HepG2 (cell line): Measurements from ENCODE around the gene TEAD3. TPM values are rescaled to one million over a fixed set of nuclear protein-coding genes. Genes with fewer than 3 reads are reported as not detected.

Experiments used
- CHD2 ChIP-seq: IDR thresholded peaks from 2 replicates; pipeline ENCODE4 v1.6.1; 2011; ENCODE audit warnings: low read depth, low read length, improper control_type of control experiment
- CREB3 ChIP-seq: sonication (generic); formaldehyde crosslinking; IDR thresholded peaks from 2 replicates; pipeline ENCODE4 v1.5.0; 2020; ENCODE audit warnings: missing genetic modification reagents
- IKZF4 ChIP-seq: sonication (generic); formaldehyde crosslinking; IDR thresholded peaks from 2 replicates; pipeline ENCODE4 v1.5.1; 2020; ENCODE audit warnings: borderline replicate concordance, mild to moderate bottlenecking, low read depth, missing genetic modification reagents; ENCODE audit errors: not compliant biosample characterization
- NRL ChIP-seq: sonication (generic); formaldehyde crosslinking; IDR thresholded peaks from 2 replicates; pipeline ENCODE4 v1.5.0; 2020; ENCODE audit warnings: missing genetic modification reagents, mild to moderate bottlenecking, moderate library complexity, borderline replicate concordance
- PATZ1 ChIP-seq: sonication (generic); formaldehyde crosslinking; IDR thresholded peaks from 2 replicates; pipeline ENCODE4 v1.4.0; 2020; ENCODE audit warnings: missing genetic modification reagents
- REL ChIP-seq: sonication (generic); formaldehyde crosslinking; conservative IDR thresholded peaks from 2 replicates; pipeline ENCODE4 v1.8.0; 2022; ENCODE audit warnings: mild to moderate bottlenecking, missing genetic modification reagents, moderate library complexity
- RXRA ChIP-seq: sonication (generic); formaldehyde crosslinking; IDR thresholded peaks from 2 replicates; pipeline ENCODE4 v1.5.1; 2020; ENCODE audit warnings: missing genetic modification reagents
- ZFP36L1 ChIP-seq: sonication (generic); formaldehyde crosslinking; IDR thresholded peaks from 2 replicates; pipeline ENCODE4 v1.8.0; 2022; ENCODE audit warnings: mild to moderate bottlenecking, missing genetic modification reagents, moderate library complexity
- ZHX2 ChIP-seq, 2 experiments: sonication (generic) in 1 of 2; formaldehyde crosslinking in 1 of 2; IDR thresholded peaks; 2 replicates each; pipeline versions ENCODE4 v1.6.1 to v1.9.0; 2014 to 2022; ENCODE audit warnings: antibody characterized with exemption in 1 of 2, borderline replicate concordance in 1 of 2, inconsistent platforms in 1 of 2, low read depth in 1 of 2, missing genetic modification reagents in 1 of 2
- ZNF205 ChIP-seq: IDR thresholded peaks from 2 replicates; pipeline ENCODE4 v1.6.1; 2018; ENCODE audit warnings: missing biosample characterization, missing genetic modification reagents
- ZNF382 ChIP-seq: sonication (generic); formaldehyde crosslinking; IDR thresholded peaks from 2 replicates; pipeline ENCODE4 v1.5.0; 2020; ENCODE audit warnings: missing genetic modification reagents, mild to moderate bottlenecking, borderline replicate concordance
- ZNF430 ChIP-seq: sonication (generic); formaldehyde crosslinking; IDR thresholded peaks from 2 replicates; pipeline ENCODE4 v1.9.0; 2021; ENCODE audit warnings: mild to moderate bottlenecking, missing genetic modification reagents
- ZNF547 ChIP-seq: sonication (generic); formaldehyde crosslinking; IDR thresholded peaks from 2 replicates; pipeline ENCODE4 v1.5.1; 2020; ENCODE audit warnings: mild to moderate bottlenecking, missing genetic modification reagents
- ZNF687 ChIP-seq: sonication (generic); formaldehyde crosslinking; IDR thresholded peaks from 2 replicates; pipeline ENCODE4 v1.5.1; 2020; ENCODE audit warnings: mild to moderate bottlenecking, missing genetic modification reagents, moderate library complexity
- ZNF709 ChIP-seq: sonication (generic); formaldehyde crosslinking; IDR thresholded peaks from 2 replicates; pipeline ENCODE4 v1.5.0; 2020; ENCODE audit warnings: mild to moderate bottlenecking, missing genetic modification reagents
- ZNF883 ChIP-seq: sonication (generic); formaldehyde crosslinking; IDR thresholded peaks from 2 replicates; pipeline ENCODE4 v1.5.1; 2020; ENCODE audit warnings: mild to moderate bottlenecking, missing genetic modification reagents; ENCODE audit errors: not compliant biosample characterization
- polyA plus RNA-seq, 8 experiments: library from polyadenylated mRNA; depleted of rRNA in 3 of 8; stranded (reverse) in 7 of 8; unstranded in 1 of 8; fragments of >200 nt; fragmentation: Illumina TruSeq in 4 of 8; extraction: Trizol in 4 of 8; gene quantifications; 2 replicates each; pipeline versions ENCODE4 v1.2.1 to v1.2.3, GENCODE V29; 2011 to 2016; ENCODE audit warnings: low read depth in 4 of 8, missing spikeins in 1 of 8, mixed read lengths in 1 of 8; ENCODE audit not compliant: insufficient read depth in 1 of 8
- total RNA-seq, 5 experiments: library from RNA; depleted of rRNA; stranded (reverse); fragments of >200 nt; fragmentation: Illumina TruSeq; extraction: Trizol; gene quantifications; 2 replicates each; pipeline ENCODE4 v1.2.3, GENCODE V29; 2016; ENCODE audit warnings: low read depth in 1 of 5

TEAD3 gene
- total and polyA plus RNA-seq, 2 of the 13 experiments (the other 11 are each of a cell fraction or from before 2014, with no cell fraction given), result 15.1 to 16.5 TPM

- TF ChIP-seq ZNF687 (CRISPR knock-in tag) (peak; percentile 59), ZNF382 (CRISPR knock-in tag) (no peak), NRL (CRISPR knock-in tag) (0 out of 2 replicates have a peak, but pooled peaks have one; percentile 27), ZNF547 (CRISPR knock-in tag) (no peak), IKZF4 (peak; percentile 39), ZFP36L1 (CRISPR knock-in tag) (0 out of 2 replicates have a peak, but pooled peaks have one; percentile 39), ZNF205 (CRISPR knock-in tag) (no peak), ZNF430 (CRISPR knock-in tag) (0 out of 2 replicates have a peak, but pooled peaks have one; percentile 40), CHD2 (no peak), ZNF883 (CRISPR knock-in tag) (peak; percentile 73), REL (no peak), ZHX2 (IDR thresholded peaks at IDR 0.05; ENCODE audit: low read depth) (no peak), ZHX2 (CRISPR knock-in tag; IDR thresholded peaks at IDR 0.05; ENCODE audit: borderline replicate concordance) (no peak), RXRA (CRISPR knock-in tag) (no peak), CREB3 (CRISPR knock-in tag) (no peak), ZNF709 (CRISPR knock-in tag) (0 out of 2 replicates have a peak, but pooled peaks have one; percentile 30), PATZ1 (peak; percentile 64; the same call in 1 of the 2 replicates)
These were observed 9.1 kb upstream of the TEAD3 start (continued) for GRCh38 chr6:35505999-35506412.
